GM12801 (cell line): ENCODE results near the gene ZNF860.

Experiments
- CTCF ChIP-seq: IDR thresholded peaks from one replicate; pipeline ENCODE4 v1.5.1; 2011; ENCODE audit warnings: control low read depth; ENCODE audit not compliant: insufficient read length; ENCODE audit errors: extremely low read depth

ZNF860 gene

DNA sequence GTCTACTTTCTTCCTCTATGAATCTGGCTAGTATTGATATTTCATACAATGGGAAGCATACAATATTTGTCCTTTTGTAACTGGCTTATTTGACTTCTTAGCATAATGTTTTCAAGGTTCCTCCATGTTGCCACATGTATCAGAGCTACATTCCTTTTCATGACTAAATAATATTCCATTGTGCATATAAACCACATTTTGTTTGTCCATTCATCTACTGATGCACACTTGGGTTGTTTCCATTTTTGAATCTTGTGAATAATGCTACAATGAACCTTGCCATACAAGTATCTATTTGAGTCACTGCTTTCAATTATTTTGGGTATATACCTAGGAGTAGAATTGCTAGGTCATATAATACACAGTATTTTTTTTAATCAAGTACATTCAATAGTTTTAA lies 38.5 kb upstream of the ZNF860 start:
- no peak for TF ChIP-seq CTCF

- no peak for TF ChIP-seq CTCF
These were observed 35.9 kb upstream of the ZNF860 start for GRCh38 chr3:31945738-31946052.

GRCh38 chr3:31946484-31947081 lies 35.0 kb upstream of the ZNF860 start:
- TF ChIP-seq CTCF = no peak

- no peak for TF ChIP-seq CTCF
These were observed 34.4 kb upstream of the ZNF860 start for GRCh38 chr3:31947162-31947561.

GRCh38 chr3:31947671-31948091 lies 33.9 kb upstream of the ZNF860 start:
- no peak for TF ChIP-seq CTCF

DNA sequence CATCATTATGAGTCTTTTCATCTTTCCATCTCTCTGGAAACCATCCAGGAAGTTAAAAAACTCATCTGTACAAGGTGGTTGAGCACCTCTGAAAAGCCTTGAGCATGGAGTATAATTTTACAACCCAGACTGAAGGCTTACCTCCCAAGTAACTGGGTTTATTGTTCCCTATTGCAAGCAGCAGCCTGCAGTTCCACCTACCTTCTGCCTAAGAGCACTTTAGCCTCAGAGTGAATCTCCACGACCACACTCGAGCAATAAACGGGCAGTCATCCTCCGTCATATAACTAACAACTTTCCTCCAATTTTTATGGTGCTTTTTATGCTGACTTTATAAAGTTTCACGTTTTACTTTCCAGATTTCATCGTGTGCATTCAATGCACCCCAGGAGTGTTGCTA lies 33.3 kb upstream of the ZNF860 start:
- no peak for TF ChIP-seq CTCF

DNA sequence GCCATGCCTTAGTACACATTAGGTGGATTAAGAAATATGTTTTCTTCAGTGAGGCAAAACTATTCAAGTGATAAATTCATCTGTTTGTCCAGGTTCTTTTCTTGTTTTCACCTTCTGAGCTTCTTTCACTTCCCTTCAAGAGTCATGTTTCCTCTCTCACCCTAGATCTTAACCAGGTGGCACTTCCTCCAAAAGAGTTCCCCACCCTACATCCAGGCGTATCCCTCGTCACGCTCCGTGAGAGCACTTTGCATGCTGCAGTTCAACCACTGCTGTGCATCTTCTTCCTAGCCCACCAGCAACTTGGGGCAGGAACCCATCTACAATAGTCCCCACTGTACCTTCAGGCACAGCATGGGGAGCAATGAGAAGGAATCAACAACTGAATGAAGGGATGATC lies 29.3 kb upstream of the ZNF860 start:
- no peak for TF ChIP-seq CTCF

GRCh38 chr3:31953091-31953490 lies 28.5 kb upstream of the ZNF860 start:
- no peak for TF ChIP-seq CTCF
